GM19023 (cell line): ENCODE data around the gene EFEMP1.
"Not testable (repeated sequence)": the region's sequence is repeated elsewhere in the genome, so short reads cannot be mapped to it uniquely, and the experiment has no call there.

Experiments
- ATAC-seq: cut with Tn5 transposase; IDR thresholded peaks from one replicate; pipeline ENCODE4 v1.9.1; 2021; ENCODE audit warnings: mild to moderate bottlenecking, moderate library complexity; ENCODE audit not compliant: unreplicated experiment

The EFEMP1 gene

DNA sequence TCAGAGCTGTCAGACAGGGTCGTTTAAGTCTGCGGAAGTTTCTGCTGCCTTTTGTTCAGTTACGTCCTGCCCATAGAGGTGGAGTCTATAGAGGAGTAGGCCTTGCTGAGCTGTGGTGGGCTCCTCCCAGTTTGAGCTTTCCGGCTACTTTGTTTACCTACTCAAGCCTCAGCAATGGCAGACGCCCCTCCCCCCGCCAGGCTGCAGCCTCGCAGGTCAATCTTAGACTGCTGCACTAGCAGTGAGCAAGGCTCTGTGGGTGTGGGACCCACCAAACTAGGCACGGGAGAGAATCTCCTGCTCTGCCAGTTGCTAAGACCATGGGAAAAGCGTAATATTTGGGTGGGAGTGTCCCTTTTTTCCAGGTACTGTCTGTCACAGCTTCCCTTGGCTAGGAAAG is 86.5 kb downstream of the EFEMP1 start:
- no peak for ATAC-seq

DNA sequence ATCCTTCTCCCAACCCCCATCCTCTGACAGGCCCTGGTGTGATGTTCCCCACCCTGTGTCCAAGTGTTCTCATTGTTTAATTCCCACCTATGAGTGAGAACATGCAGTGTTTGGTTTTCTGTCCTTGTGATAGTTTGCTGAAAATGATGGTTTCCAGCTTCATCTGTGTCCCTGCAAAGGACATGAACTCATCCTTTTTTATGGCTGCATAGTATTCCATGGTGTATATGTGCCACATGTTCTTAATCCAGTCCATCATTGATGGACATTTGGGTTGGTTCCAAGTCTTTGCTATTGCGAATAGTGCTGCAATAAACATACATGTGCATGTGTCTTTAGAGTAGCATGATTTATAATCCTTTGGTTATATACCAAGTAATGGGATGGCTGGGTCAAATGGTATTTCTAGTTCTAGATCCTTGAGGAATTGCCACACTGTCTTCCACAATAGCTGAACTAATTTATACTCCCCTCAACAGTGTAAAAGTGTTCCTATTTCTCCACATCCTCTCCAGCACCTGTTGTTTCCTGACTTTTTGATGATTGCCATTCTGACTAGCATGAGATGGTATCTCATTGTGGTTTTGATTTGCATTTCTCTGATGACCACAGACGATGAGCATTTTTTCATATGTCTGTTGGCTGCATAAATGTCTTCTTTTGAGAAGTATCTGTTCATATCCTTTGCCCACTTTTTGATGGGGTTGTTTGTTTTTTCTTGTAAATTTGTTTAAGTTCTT is 91.7 kb downstream of the EFEMP1 start:
- not testable (repeated sequence) for ATAC-seq

DNA sequence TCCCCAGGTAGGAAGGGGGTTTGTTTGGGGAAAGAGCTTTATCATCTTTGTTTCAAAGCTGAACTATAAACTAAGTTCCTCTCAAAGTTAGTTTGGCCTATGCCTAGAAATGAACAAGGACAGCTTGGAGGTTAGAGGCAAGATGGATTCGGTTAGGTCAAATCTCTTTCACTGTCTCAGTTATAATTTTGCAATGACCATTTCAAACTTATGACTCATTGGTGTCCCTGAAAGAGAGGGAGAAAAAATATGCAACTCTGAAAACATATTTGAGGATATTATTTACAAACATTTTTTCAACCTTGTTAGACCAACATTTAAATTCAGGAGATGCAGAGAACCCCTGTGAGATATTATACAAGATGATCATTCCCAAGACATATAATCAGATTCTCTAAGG is 95.7 kb downstream of the EFEMP1 start:
- ATAC-seq, result no peak

DNA sequence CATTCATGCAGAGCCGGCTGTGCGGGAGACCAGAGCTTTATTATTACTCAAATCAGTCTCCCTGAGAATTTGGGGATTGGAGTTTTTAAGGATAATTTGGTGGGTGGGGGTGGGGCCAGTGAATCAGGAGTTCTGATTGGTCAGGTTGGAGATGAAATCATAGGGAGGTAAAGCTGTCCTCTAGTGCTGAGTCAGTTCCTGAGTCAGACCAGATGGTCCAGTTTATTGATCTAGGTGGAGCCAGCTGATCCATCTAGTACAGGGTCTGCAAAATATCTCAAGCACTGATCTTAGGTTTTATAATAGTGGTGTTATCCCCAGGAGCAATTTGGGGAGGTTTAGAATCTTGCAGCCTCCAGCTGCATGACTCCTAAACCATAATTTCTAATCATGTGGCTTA is 96.2 kb downstream of the EFEMP1 start:
- ATAC-seq, result not testable (repeated sequence)

DNA sequence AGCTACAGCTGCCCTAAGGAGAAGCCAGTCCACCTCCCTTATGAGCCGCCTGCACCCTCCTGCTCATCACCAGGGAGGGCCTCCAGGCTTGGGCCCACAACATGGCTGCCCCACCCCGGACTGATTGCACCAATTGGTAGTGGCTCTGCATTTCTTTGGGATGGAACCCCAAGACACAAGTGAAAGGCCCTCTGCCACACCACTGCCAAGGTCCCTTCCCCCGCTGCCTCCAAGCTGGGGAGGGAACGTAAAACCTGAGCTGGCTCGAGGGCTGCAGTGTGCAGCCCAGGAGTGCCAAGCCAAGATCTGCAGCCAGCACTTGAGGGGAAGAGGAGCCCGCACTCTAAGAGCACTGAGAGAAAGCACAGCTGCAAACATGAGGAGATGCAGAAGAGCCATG is 97.3 kb downstream of the EFEMP1 start:
- no peak for ATAC-seq

DNA sequence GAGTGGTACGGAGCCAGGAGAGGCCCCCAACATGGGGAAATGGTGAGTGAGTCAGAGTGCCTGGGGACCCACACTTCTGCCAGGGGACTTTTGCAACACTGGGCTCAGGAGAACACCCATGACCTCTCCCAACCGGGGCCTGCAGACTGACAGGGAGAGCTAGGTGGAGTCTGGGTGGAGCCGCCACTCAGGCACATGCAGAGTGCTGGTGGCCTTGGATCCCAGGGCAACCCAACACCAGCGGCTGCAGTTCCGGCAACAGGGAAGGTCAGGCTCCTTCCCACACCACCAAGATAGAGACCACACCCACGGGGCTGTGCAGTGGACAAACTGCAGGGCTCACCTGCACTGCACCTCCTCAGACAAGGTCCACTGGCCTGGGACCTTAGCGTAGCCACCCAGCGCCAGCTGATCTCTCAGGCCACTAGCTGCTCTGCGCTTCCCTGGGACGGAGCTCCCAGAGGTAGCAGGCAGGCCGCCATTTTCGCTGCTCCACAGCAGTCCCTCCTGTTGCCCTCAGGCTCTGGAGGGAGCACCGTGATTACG is 99.0 kb downstream of the EFEMP1 start:
- ATAC-seq, result no peak
